HCT116 (cell line): Measurements from ENCODE around the gene TSPAN14. TPM values are rescaled to one million over a fixed set of nuclear protein-coding genes. Genes with fewer than 3 reads are reported as not detected.

Experiments
- ATAC-seq: fragments of 200-7000 bp; cut with Tn5 transposase; 2 replicates; pipeline ENCODE4 v1.9.1; 2020; ENCODE audit warnings: mild to moderate bottlenecking, moderate library complexity
- BruUV-seq: library from RNA; stranded (reverse); fragments of 400-500 nt; replicated peaks from 2 replicates; lab custom pipeline; 2021; lab: Mats Ljungman, UMichigan
- CTCF ChIA-PET: fragments of 300-600 bp; sonication (Branson Sonifier 250); formaldehyde crosslinking; loops from one replicate; lab custom pipeline; 2021; ENCODE audit warnings: antibody characterized with exemption; lab: Charles Lee
- POLR2A ChIA-PET: fragments of 300-600, 350-600 bp; sonication (Branson Sonifier 250); formaldehyde crosslinking; loops from one replicate; lab custom pipeline; 2021; ENCODE audit warnings: antibody characterized with exemption; lab: Charles Lee
- RAD21 ChIA-PET, 2 experiments: fragments of 300-600 bp; sonication (Branson Sonifier 250); formaldehyde crosslinking; loops; one replicate each; lab custom pipeline; 2023; ENCODE audit warnings: low total read pairs in 2 of 2; ENCODE audit not compliant: uncharacterized antibody in 2 of 2, unreplicated experiment in 2 of 2, low non-redundant PET in 1 of 2; lab: Charles Lee
- DNase-seq: peaks from one replicate; pipeline ENCODE4 v3.0.0-alpha.2; 2010; ENCODE audit warnings: low read depth, low spot score
- H2AFZ ChIP-seq: fragments of 200-600 bp; shearing (Covaris generic), sonication (generic); 2 replicates; pipeline ENCODE4 v1.6.1; 2017; ENCODE audit warnings: low read depth, mixed run types, mixed read lengths, antibody characterized with exemption, low read length; ENCODE audit not compliant: poor library complexity, severe bottlenecking
- H3K27ac ChIP-seq: 2 replicates; pipeline ENCODE4 v1.5.1; 2012; ENCODE audit warnings: low read depth, low read length
- H3K27me3 ChIP-seq: fragments of 200-600 bp; sonication (generic); 2 replicates; pipeline ENCODE4 v1.6.1; 2016; ENCODE audit warnings: mixed run types, low read length, mixed read lengths; ENCODE audit not compliant: insufficient read depth
- H3K36me3 ChIP-seq, 2 experiments: fragments of 200-500 bp in 1 of 2; fragments of 200-600 bp in 1 of 2; sonication (Bioruptor generic) in 1 of 2; sonication (generic) in 1 of 2; 2 replicates each; pipeline versions ENCODE4 v1.5.1 to v1.6.1; 2014 to 2016; ENCODE audit warnings: low read length in 2 of 2, inconsistent platforms in 1 of 2, mixed read lengths in 1 of 2, mixed run types in 1 of 2; ENCODE audit not compliant: insufficient read depth in 2 of 2, control insufficient read depth in 1 of 2
- H3K4me1 ChIP-seq, 2 experiments: fragments of 200-600 bp in 1 of 2; sonication (generic) in 1 of 2; 2 replicates each; pipeline versions ENCODE4 v1.5.1 to v1.6.1; 2012 to 2017; ENCODE audit warnings: low read length in 2 of 2, inconsistent platforms in 1 of 2, mild to moderate bottlenecking in 1 of 2, mixed read lengths in 1 of 2, mixed run types in 1 of 2, moderate library complexity in 1 of 2; ENCODE audit not compliant: insufficient read depth in 2 of 2, control insufficient read depth in 1 of 2
- H3K4me2 ChIP-seq: fragments of 200-600 bp; sonication (generic); 2 replicates; pipeline ENCODE4 v1.6.1; 2017; ENCODE audit warnings: mixed run types, low read length, mixed read lengths
- H3K4me3 ChIP-seq, 2 experiments: fragments of 200-600 bp in 1 of 2; sonication (generic) in 1 of 2; replicated peaks in 1 of 2; 2 replicates each; pipeline ENCODE4 v1.5.1; 2011 to 2016; ENCODE audit warnings: low read length in 2 of 2, control low read depth in 1 of 2, low read depth in 1 of 2, mild to moderate bottlenecking in 1 of 2, mixed read lengths in 1 of 2, mixed run types in 1 of 2
- H3K79me2 ChIP-seq: fragments of 200-600 bp; sonication (generic); 2 replicates; pipeline ENCODE4 v1.6.1; 2017; ENCODE audit warnings: mild to moderate bottlenecking, mixed run types, low read length, moderate library complexity, mixed read lengths; ENCODE audit not compliant: insufficient read depth
- H3K9ac ChIP-seq: fragments of 200-600 bp; sonication (generic); 2 replicates; pipeline ENCODE4 v1.6.1; 2016; ENCODE audit warnings: low read length, mixed read lengths
- H3K9me2 ChIP-seq: fragments of 200-600 bp; sonication (generic), shearing (Covaris generic); 2 replicates; pipeline ENCODE4 v1.6.1; 2017; ENCODE audit warnings: mixed run types, mild to moderate bottlenecking, moderate library complexity; ENCODE audit not compliant: insufficient read depth
- H3K9me3 ChIP-seq, 2 experiments: fragments of 200-500 bp in 1 of 2; fragments of 200-600 bp in 1 of 2; sonication (Bioruptor generic) in 1 of 2; sonication (generic) in 1 of 2; 2 replicates each; pipeline ENCODE4 v1.6.1; 2014 to 2017; ENCODE audit warnings: low read length in 2 of 2, mixed read lengths in 2 of 2, inconsistent platforms in 1 of 2, low read depth in 1 of 2, mild to moderate bottlenecking in 1 of 2, mixed run types in 1 of 2, moderate library complexity in 1 of 2; ENCODE audit not compliant: control insufficient read depth in 1 of 2, insufficient read depth in 1 of 2
- H4K20me1 ChIP-seq: fragments of 200-600 bp; sonication (generic), shearing (Covaris generic); 2 replicates; pipeline ENCODE4 v1.6.1; 2017; ENCODE audit warnings: mixed run types, mild to moderate bottlenecking, moderate library complexity; ENCODE audit not compliant: insufficient read depth
- CEBPB ChIP-seq: IDR thresholded peaks from 2 replicates; pipeline ENCODE4 v1.6.1; 2012; ENCODE audit warnings: low read depth
- EGR1 ChIP-seq: IDR thresholded peaks from 2 replicates; pipeline ENCODE4 v1.6.1; 2012; ENCODE audit warnings: low read depth
- ELF1 ChIP-seq: IDR thresholded peaks from 2 replicates; pipeline ENCODE4 v1.6.1; 2012; ENCODE audit warnings: low read depth, borderline replicate concordance
- EZH2 ChIP-seq: fragments of 200-600 bp; sonication (generic); IDR thresholded peaks from 2 replicates; pipeline ENCODE4 v1.6.1; 2017; ENCODE audit warnings: antibody characterized with exemption, mixed run types
- EZH2phosphoT487 ChIP-seq: fragments of 200-600 bp; IDR thresholded peaks from 2 replicates; pipeline ENCODE4 v1.6.1; 2018; ENCODE audit warnings: antibody characterized with exemption, borderline replicate concordance
- FOSL1 ChIP-seq: IDR thresholded peaks from 2 replicates; pipeline ENCODE4 v1.6.1; 2012; ENCODE audit warnings: low read depth
- JUND ChIP-seq: IDR thresholded peaks from 2 replicates; pipeline ENCODE4 v1.6.1; 2012
- POLR2AphosphoS5 ChIP-seq: IDR thresholded peaks from 2 replicates; pipeline ENCODE4 v1.6.1; 2011; ENCODE audit warnings: mild to moderate bottlenecking, low read depth, low read length, moderate library complexity
- RAD21 ChIP-seq: IDR thresholded peaks from 2 replicates; pipeline ENCODE4 v1.6.1; 2012; ENCODE audit warnings: low read depth, mild to moderate bottlenecking
- SP1 ChIP-seq: IDR thresholded peaks from 2 replicates; pipeline ENCODE4 v1.6.1; 2012; ENCODE audit warnings: low read depth
- YY1 ChIP-seq: IDR thresholded peaks from 2 replicates; pipeline ENCODE4 v1.6.1; 2011; ENCODE audit warnings: low read length, low read depth, moderate library complexity, mild to moderate bottlenecking; ENCODE audit not compliant: insufficient replicate concordance; ENCODE audit errors: extremely low read depth
- ZFX ChIP-seq: fragments of 450-650 bp; IDR thresholded peaks from 2 replicates; pipeline ENCODE4 v1.6.1; 2017
- ZNF274 ChIP-seq: fragments of 200-500 bp; sonication (Bioruptor generic); IDR thresholded peaks from 2 replicates; pipeline ENCODE4 v1.6.1; 2014; ENCODE audit warnings: mild to moderate bottlenecking, low read depth, low read length, inconsistent platforms
- intact Hi-C: fragments of 100-400 bp; cut with micrococcal nuclease; formaldehyde crosslinking; loops from 2 replicates; pipeline ENCODE4 v1.10.0; 2022
- total RNA-seq: library from RNA; stranded (reverse); gene quantifications from one replicate; pipeline ENCODE4 v1.2.1, GENCODE V29; 2021; ENCODE audit not compliant: unreplicated experiment
- TF ChIP-seq, protein P1 (sequence below): IDR thresholded peaks from 2 replicates; pipeline ENCODE4 v1.6.1; 2012; ENCODE audit warnings: low read depth
- TF ChIP-seq, protein P2 (sequence below): IDR thresholded peaks from 2 replicates; pipeline ENCODE4 v1.6.1; 2012
- TF ChIP-seq, protein P3 (sequence below): IDR thresholded peaks from 2 replicates; pipeline ENCODE4 v1.6.1; 2011; ENCODE audit warnings: mild to moderate bottlenecking, low read length, moderate library complexity; ENCODE audit not compliant: insufficient replicate concordance; ENCODE audit errors: extremely low read depth
- TF ChIP-seq, protein P4 (sequence below): IDR thresholded peaks from 2 replicates; pipeline ENCODE4 v1.6.1; 2012

Gene TSPAN14
- total RNA-seq, 1 experiment from 2014 or later = 86.8 TPM

DNA sequence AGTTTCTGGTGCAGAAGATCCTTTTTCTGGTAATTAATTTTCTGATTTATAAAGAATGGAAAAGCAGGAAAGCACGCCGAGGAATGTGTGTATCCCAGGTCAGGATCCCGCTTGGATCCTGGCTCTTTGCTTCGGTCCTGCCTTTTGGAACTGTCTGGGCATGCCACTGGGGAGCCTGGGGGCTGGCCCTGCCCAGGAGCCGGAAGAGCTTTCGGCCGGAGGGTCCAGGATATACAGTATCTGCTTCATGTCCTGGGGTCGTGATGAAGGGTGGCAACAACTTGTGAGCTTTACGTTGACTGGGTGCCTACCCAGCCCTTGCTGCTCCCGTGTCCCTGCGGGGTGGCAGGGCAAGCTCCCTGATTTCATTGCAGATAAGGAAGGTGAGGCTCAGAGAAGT lies 86.0 kb downstream of the TSPAN14 start (continued):
- TF ChIP-seq, protein P1, sequence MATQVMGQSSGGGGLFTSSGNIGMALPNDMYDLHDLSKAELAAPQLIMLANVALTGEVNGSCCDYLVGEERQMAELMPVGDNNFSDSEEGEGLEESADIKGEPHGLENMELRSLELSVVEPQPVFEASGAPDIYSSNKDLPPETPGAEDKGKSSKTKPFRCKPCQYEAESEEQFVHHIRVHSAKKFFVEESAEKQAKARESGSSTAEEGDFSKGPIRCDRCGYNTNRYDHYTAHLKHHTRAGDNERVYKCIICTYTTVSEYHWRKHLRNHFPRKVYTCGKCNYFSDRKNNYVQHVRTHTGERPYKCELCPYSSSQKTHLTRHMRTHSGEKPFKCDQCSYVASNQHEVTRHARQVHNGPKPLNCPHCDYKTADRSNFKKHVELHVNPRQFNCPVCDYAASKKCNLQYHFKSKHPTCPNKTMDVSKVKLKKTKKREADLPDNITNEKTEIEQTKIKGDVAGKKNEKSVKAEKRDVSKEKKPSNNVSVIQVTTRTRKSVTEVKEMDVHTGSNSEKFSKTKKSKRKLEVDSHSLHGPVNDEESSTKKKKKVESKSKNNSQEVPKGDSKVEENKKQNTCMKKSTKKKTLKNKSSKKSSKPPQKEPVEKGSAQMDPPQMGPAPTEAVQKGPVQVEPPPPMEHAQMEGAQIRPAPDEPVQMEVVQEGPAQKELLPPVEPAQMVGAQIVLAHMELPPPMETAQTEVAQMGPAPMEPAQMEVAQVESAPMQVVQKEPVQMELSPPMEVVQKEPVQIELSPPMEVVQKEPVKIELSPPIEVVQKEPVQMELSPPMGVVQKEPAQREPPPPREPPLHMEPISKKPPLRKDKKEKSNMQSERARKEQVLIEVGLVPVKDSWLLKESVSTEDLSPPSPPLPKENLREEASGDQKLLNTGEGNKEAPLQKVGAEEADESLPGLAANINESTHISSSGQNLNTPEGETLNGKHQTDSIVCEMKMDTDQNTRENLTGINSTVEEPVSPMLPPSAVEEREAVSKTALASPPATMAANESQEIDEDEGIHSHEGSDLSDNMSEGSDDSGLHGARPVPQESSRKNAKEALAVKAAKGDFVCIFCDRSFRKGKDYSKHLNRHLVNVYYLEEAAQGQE = no peak
- TF ChIP-seq, protein P2, sequence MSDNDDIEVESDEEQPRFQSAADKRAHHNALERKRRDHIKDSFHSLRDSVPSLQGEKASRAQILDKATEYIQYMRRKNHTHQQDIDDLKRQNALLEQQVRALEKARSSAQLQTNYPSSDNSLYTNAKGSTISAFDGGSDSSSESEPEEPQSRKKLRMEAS = no peak
- TF ChIP-seq, protein P3, sequence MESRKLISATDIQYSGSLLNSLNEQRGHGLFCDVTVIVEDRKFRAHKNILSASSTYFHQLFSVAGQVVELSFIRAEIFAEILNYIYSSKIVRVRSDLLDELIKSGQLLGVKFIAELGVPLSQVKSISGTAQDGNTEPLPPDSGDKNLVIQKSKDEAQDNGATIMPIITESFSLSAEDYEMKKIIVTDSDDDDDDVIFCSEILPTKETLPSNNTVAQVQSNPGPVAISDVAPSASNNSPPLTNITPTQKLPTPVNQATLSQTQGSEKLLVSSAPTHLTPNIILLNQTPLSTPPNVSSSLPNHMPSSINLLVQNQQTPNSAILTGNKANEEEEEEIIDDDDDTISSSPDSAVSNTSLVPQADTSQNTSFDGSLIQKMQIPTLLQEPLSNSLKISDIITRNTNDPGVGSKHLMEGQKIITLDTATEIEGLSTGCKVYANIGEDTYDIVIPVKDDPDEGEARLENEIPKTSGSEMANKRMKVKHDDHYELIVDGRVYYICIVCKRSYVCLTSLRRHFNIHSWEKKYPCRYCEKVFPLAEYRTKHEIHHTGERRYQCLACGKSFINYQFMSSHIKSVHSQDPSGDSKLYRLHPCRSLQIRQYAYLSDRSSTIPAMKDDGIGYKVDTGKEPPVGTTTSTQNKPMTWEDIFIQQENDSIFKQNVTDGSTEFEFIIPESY = no peak
- no peak for TF ChIP-seq ELF1
- no peak for TF ChIP-seq FOSL1
- TF ChIP-seq JUND = no peak

DNA sequence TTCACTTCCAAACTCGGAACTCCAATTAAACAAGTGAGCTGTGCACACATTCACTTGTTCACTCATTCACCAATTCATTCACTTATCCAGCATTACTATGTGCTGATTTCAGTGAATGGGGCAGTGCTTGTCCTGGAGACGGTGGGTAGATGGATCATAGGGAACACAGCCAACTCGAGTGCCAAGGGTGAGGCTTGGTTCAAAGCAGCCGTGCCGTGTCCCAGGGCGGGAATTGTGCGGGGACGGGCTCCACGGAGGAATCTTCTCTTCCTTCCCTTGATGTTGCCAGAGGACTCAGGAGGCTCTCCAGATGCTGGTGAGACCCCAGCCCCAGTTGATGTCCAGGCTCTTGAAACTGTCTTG lies 86.5 kb downstream of the TSPAN14 start:
- no peaks in the 10 kb centered on the region for H4K20me1 ChIP-seq
- no peaks in the 10 kb centered on the region for H3K79me2 ChIP-seq
- no peak for ATAC-seq
- POLR2A ChIA-PET = no interaction called here
- H3K9ac ChIP-seq = no peak overlapping the region
- no peaks in the 10 kb centered on the region for H3K9me3 ChIP-seq
- H3K36me3 ChIP-seq = no peaks in the 10 kb centered on the region
- no peaks in the 10 kb centered on the region for H3K9me2 ChIP-seq
- no peak overlapping the region for H3K27ac ChIP-seq
- peaks cover under 1 to 22% of the 10 kb centered on the region in 2 experiments; a peak in 2 of 4 replicates for H3K4me1 ChIP-seq
- no peak overlapping the region for H3K4me3 ChIP-seq
- no peak overlapping the region for H3K4me2 ChIP-seq
- DNase-seq = no peak
- intact Hi-C loops = no loop called here
- H3K27me3 ChIP-seq = no peaks in the 10 kb centered on the region; the same call in 1 of the 2 replicates
- no peak overlapping the region for H2AFZ ChIP-seq
- CTCF ChIA-PET = no interaction called here
- BruUV-seq = no TSS peak
- RAD21 ChIA-PET = no interaction called here
- TF ChIP-seq EZH2phosphoT487 (no peak), CEBPB (no peak), FOSL1 (no peak), EZH2 (no peak), POLR2AphosphoS5 (no peak), ZNF274 (no peak), SP1 (no peak), YY1 (no peak), RAD21 (no peak), ZFX (no peak), EGR1 (no peak)
- TF ChIP-seq, protein P4, sequence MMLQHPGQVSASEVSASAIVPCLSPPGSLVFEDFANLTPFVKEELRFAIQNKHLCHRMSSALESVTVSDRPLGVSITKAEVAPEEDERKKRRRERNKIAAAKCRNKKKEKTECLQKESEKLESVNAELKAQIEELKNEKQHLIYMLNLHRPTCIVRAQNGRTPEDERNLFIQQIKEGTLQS = no peak
- TF ChIP-seq, protein P2 = no peak
